HepG2 (cell line): ENCODE data around the gene PLP1. TPM values are rescaled to one million over a fixed set of nuclear protein-coding genes. Genes with fewer than 3 reads are reported as not detected.

ENCODE experiments used
- ATAC-seq: fragments of 200-7000 bp; cut with Tn5 transposase; 3 replicates; pipeline ENCODE4 v1.9.1; 2020; ENCODE audit warnings: mild to moderate bottlenecking, moderate library complexity
- BruUV-seq: library from RNA; stranded (reverse); fragments of 400-500 nt; replicated peaks from 2 replicates; lab custom pipeline; 2021; lab: Mats Ljungman, UMichigan
- CTCF ChIA-PET: fragments of 300-600 bp; formaldehyde crosslinking; extraction: SDS; loops from one replicate; lab custom pipeline; 2021; ENCODE audit warnings: low total read pairs, inconsistent platforms, low intra/inter-chr PET ratio; lab: Yijun Ruan, JAX
- POLR2A ChIA-PET: fragments of 350-600 bp; sonication (Branson Sonifier 250); formaldehyde crosslinking; loops from one replicate; lab custom pipeline; 2020; ENCODE audit warnings: antibody characterized with exemption, inconsistent platforms; lab: Yijun Ruan, JAX
- DNase-seq: peaks from one replicate; pipeline ENCODE4 v3.0.0-alpha.2; 2015; ENCODE audit warnings: low spot score
- FAIRE-seq: peaks from 3 replicates; lab custom pipeline; 2011; peaks lifted over from hg19 to GRCh38; lab: Jason Lieb, UNC
- H2AFZ ChIP-seq: one replicate; pipeline ENCODE4 v1.6.1; 2011; ENCODE audit warnings: low read length, inconsistent platforms
- H3K27ac ChIP-seq: fragments of 300-600 bp; 3 replicates; pipeline ENCODE4 v1.8.0; 2011; ENCODE audit warnings: mixed run types, mild to moderate bottlenecking, mixed read lengths, low read length, inconsistent platforms; ENCODE audit not compliant: insufficient read depth; ENCODE audit errors: extremely low read length
- H3K27me3 ChIP-seq, 2 experiments: fragments of 200-600 bp in 1 of 2; 2 replicates in 1 of 2; 3 replicates in 1 of 2; pipeline versions ENCODE4 v1.6.0 to v1.8.0; 2011; ENCODE audit warnings: low read length in 2 of 2, mild to moderate bottlenecking in 2 of 2, moderate library complexity in 2 of 2, inconsistent platforms in 1 of 2; ENCODE audit not compliant: insufficient read depth in 2 of 2, control insufficient read depth in 1 of 2
- H3K36me3 ChIP-seq, 2 experiments: fragments of 200-600 bp in 1 of 2; replicated peaks in 1 of 2; 2 replicates in 1 of 2; 3 replicates in 1 of 2; pipeline versions ENCODE4 v1.5.1 to v1.8.0; 2011; ENCODE audit warnings: low read length in 2 of 2, inconsistent platforms in 1 of 2; ENCODE audit not compliant: insufficient read depth in 2 of 2, control insufficient read depth in 1 of 2
- H3K4me1 ChIP-seq: 2 replicates; pipeline ENCODE4 v1.5.1; 2012; ENCODE audit warnings: low read length, inconsistent platforms; ENCODE audit not compliant: insufficient read depth
- H3K4me2 ChIP-seq: 2 replicates; pipeline ENCODE4 v1.6.0; 2011; ENCODE audit warnings: low read depth, low read length, inconsistent platforms
- H3K4me3 ChIP-seq, 3 experiments: fragments of 200-600 bp in 1 of 3; sonication (generic), shearing (Covaris generic) in 1 of 3; replicated peaks in 1 of 3; 2 replicates each; pipeline ENCODE4 v1.5.1; 2011 to 2016; ENCODE audit warnings: low read length in 3 of 3, inconsistent platforms in 2 of 3, low read depth in 2 of 3, mild to moderate bottlenecking in 2 of 3, control low read depth in 1 of 3, mixed read lengths in 1 of 3; ENCODE audit not compliant: insufficient read depth in 1 of 3
- H3K79me2 ChIP-seq: one replicate; pipeline ENCODE4 v1.6.1; 2011; ENCODE audit warnings: low read length, inconsistent platforms; ENCODE audit not compliant: insufficient read depth
- H3K9ac ChIP-seq: 2 replicates; pipeline ENCODE4 v1.6.0; 2011; ENCODE audit warnings: mild to moderate bottlenecking, low read depth, low read length, inconsistent platforms; ENCODE audit not compliant: insufficient read depth
- H3K9me3 ChIP-seq: 2 replicates; pipeline ENCODE4 v1.5.1; 2012; ENCODE audit warnings: mild to moderate bottlenecking, low read length
- H4K20me1 ChIP-seq: 2 replicates; pipeline ENCODE4 v1.6.0; 2011; ENCODE audit warnings: inconsistent platforms, mild to moderate bottlenecking, low read length, moderate library complexity; ENCODE audit not compliant: insufficient read depth
- AKAP8 ChIP-seq: sonication (generic); formaldehyde crosslinking; IDR thresholded peaks from 2 replicates; pipeline ENCODE4 v1.5.1; 2020; ENCODE audit warnings: mild to moderate bottlenecking, missing genetic modification reagents
- DNMT3B ChIP-seq: conservative IDR thresholded peaks from 2 replicates; pipeline ENCODE4 v1.6.1; 2016; ENCODE audit warnings: missing biosample characterization, control low read depth
- FIP1L1 ChIP-seq: fragments of 200-400 bp; formaldehyde crosslinking; IDR thresholded peaks from 2 replicates; pipeline ENCODE4 v1.6.1; 2018; ENCODE audit warnings: low read depth, mild to moderate bottlenecking, low read length, moderate library complexity, borderline replicate concordance; ENCODE audit not compliant: insufficient read depth
- FOXO1 ChIP-seq: sonication (generic); formaldehyde crosslinking; IDR thresholded peaks from 2 replicates; pipeline ENCODE4 v1.4.0; 2020; ENCODE audit warnings: missing genetic modification reagents
- MEIS1 ChIP-seq: sonication (generic); formaldehyde crosslinking; IDR thresholded peaks from 2 replicates; pipeline ENCODE4 v1.9.0; 2021; ENCODE audit warnings: mild to moderate bottlenecking, missing genetic modification reagents, moderate library complexity, borderline replicate concordance
- RAD51 ChIP-seq: fragments of 450-650 bp; IDR thresholded peaks from 2 replicates; pipeline ENCODE4 v1.6.1; 2016; ENCODE audit warnings: borderline replicate concordance
- SRF ChIP-seq: IDR thresholded peaks from 2 replicates; pipeline ENCODE4 v1.6.1; 2011; ENCODE audit warnings: mild to moderate bottlenecking, low read depth, low read length, moderate library complexity
- TCF7L2 ChIP-seq: IDR thresholded peaks from 2 replicates; pipeline ENCODE4 v1.6.1; 2011; ENCODE audit warnings: mild to moderate bottlenecking, low read depth, low read length, moderate library complexity
- TOPORS ChIP-seq: sonication (generic); formaldehyde crosslinking; IDR thresholded peaks from 2 replicates; pipeline ENCODE4 v1.8.0; 2023; ENCODE audit warnings: mild to moderate bottlenecking, missing genetic modification reagents
- U2AF2 ChIP-seq: fragments of 200-400 bp; formaldehyde crosslinking; IDR thresholded peaks from 2 replicates; pipeline ENCODE4 v1.6.1; 2017; ENCODE audit warnings: low read depth, mild to moderate bottlenecking, low read length
- ZNF383 ChIP-seq: sonication (generic); formaldehyde crosslinking; IDR thresholded peaks from 2 replicates; pipeline ENCODE4 v1.4.0; 2020; ENCODE audit warnings: missing genetic modification reagents, mild to moderate bottlenecking, borderline replicate concordance
- ZNF768 ChIP-seq: sonication (generic); formaldehyde crosslinking; IDR thresholded peaks from 2 replicates; pipeline ENCODE4 v1.4.0; 2020; ENCODE audit warnings: missing genetic modification reagents
- in situ Hi-C: cut with HindIII; loops from 2 replicates; pipeline ENCODE4 v1.10.0; 2017; ENCODE audit warnings: low pct_unique_long_range_greater_than_20kb; ENCODE audit not compliant: extremely low pct_ligation_motif_present
- intact Hi-C: fragments of 100-400 bp; cut with micrococcal nuclease; formaldehyde crosslinking; loops from one replicate; pipeline ENCODE4 v1.10.0; 2022; ENCODE audit not compliant: unreplicated experiment
- polyA plus RNA-seq, 8 experiments: library from polyadenylated mRNA; depleted of rRNA in 3 of 8; stranded (reverse) in 7 of 8; unstranded in 1 of 8; fragments of >200 nt; fragmentation: Illumina TruSeq in 4 of 8; extraction: Trizol in 4 of 8; gene quantifications; 2 replicates each; pipeline versions ENCODE4 v1.2.1 to v1.2.3, GENCODE V29; 2011 to 2016; ENCODE audit warnings: low read depth in 4 of 8, missing spikeins in 1 of 8, mixed read lengths in 1 of 8; ENCODE audit not compliant: insufficient read depth in 1 of 8
- total RNA-seq, 5 experiments: library from RNA; depleted of rRNA; stranded (reverse); fragments of >200 nt; fragmentation: Illumina TruSeq; extraction: Trizol; gene quantifications; 2 replicates each; pipeline ENCODE4 v1.2.3, GENCODE V29; 2016; ENCODE audit warnings: low read depth in 1 of 5
- TF ChIP-seq, protein P1 (sequence below): sonication (generic); formaldehyde crosslinking; IDR thresholded peaks from 2 replicates; pipeline ENCODE4 v1.4.0; 2020; ENCODE audit warnings: missing genetic modification reagents
- TF ChIP-seq, protein P2 (sequence below): sonication (generic); formaldehyde crosslinking; IDR thresholded peaks from 2 replicates; pipeline ENCODE4 v1.4.0; 2020; ENCODE audit warnings: missing genetic modification reagents
- TF ChIP-seq, protein P3 (sequence below): sonication (generic); formaldehyde crosslinking; IDR thresholded peaks from 2 replicates; pipeline ENCODE4 v1.4.0; 2020; ENCODE audit warnings: missing genetic modification reagents, borderline replicate concordance
- TF ChIP-seq, protein P4 (sequence below): sonication (generic); formaldehyde crosslinking; IDR thresholded peaks from 2 replicates; pipeline ENCODE4 v1.4.0; 2020; ENCODE audit warnings: missing genetic modification reagents

PLP1 gene
- total and polyA plus RNA-seq, 2 of the 13 experiments (the other 11 are each of a cell fraction or from before 2014, with no cell fraction given) = 0.15 to 0.27 TPM

DNA sequence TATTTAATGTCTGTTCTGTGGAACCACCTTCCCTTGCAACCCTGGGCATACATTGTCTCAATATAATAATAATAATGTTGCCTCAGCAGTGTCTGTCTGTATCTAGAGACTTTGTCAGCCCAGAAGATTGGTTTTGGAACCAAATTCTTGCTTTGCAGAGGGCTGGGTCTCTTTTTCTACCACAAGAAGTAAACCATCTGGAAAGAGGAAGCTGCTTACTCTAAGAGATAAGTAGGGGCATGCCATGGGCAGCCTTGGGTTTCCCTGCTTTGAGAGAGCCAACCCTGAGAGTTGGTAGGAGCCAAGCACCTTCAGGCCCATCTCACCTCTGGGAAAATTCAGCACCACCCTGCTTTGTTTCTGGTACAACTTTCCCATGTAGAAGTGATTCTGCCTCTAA lies 38.9 kb upstream of the PLP1 start:
- Histone ChIP-seq H2AFZ (no peak overlapping the region), H4K20me1 (no peaks in the 10 kb centered on the region), H3K79me2 (no peaks in the 10 kb centered on the region), H3K36me3 (no peaks in the 10 kb centered on the region), H3K27me3 (no peaks in the 10 kb centered on the region), H3K4me3 (no peak overlapping the region), H3K9me3 (no peaks in the 10 kb centered on the region), H3K9ac (no peak overlapping the region)
- no peak for FAIRE-seq
- ChIA-PET CTCF (no interaction called here), POLR2A (no interaction called here)
- no TSS peak for BruUV-seq
- TF ChIP-seq DNMT3B (CRISPR knock-in tag) (no peak), FOXO1 (CRISPR knock-in tag) (no peak), TCF7L2 (no peak), MEIS1 (CRISPR knock-in tag) (no peak), FIP1L1 (no peak), ZNF768 (CRISPR knock-in tag) (no peak), RAD51 (no peak), SRF (no peak), AKAP8 (no peak), TOPORS (no peak), U2AF2 (no peak), ZNF383 (CRISPR knock-in tag) (no peak)
- TF ChIP-seq, protein P1, sequence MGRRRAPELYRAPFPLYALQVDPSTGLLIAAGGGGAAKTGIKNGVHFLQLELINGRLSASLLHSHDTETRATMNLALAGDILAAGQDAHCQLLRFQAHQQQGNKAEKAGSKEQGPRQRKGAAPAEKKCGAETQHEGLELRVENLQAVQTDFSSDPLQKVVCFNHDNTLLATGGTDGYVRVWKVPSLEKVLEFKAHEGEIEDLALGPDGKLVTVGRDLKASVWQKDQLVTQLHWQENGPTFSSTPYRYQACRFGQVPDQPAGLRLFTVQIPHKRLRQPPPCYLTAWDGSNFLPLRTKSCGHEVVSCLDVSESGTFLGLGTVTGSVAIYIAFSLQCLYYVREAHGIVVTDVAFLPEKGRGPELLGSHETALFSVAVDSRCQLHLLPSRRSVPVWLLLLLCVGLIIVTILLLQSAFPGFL (CRISPR knock-in tag) = no peak
- TF ChIP-seq, protein P2, sequence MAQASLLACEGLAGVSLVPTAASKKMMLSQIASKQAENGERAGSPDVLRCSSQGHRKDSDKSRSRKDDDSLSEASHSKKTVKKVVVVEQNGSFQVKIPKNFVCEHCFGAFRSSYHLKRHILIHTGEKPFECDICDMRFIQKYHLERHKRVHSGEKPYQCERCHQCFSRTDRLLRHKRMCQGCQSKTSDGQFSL = no peak
- TF ChIP-seq, protein P3, sequence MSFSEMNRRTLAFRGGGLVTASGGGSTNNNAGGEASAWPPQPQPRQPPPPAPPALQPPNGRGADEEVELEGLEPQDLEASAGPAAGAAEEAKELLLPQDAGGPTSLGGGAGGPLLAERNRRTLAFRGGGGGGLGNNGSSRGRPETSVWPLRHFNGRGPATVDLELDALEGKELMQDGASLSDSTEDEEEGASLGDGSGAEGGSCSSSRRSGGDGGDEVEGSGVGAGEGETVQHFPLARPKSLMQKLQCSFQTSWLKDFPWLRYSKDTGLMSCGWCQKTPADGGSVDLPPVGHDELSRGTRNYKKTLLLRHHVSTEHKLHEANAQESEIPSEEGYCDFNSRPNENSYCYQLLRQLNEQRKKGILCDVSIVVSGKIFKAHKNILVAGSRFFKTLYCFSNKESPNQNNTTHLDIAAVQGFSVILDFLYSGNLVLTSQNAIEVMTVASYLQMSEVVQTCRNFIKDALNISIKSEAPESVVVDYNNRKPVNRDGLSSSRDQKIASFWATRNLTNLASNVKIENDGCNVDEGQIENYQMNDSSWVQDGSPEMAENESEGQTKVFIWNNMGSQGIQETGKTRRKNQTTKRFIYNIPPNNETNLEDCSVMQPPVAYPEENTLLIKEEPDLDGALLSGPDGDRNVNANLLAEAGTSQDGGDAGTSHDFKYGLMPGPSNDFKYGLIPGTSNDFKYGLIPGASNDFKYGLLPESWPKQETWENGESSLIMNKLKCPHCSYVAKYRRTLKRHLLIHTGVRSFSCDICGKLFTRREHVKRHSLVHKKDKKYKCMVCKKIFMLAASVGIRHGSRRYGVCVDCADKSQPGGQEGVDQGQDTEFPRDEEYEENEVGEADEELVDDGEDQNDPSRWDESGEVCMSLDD (CRISPR knock-in tag) = no peak
- TF ChIP-seq, protein P4, sequence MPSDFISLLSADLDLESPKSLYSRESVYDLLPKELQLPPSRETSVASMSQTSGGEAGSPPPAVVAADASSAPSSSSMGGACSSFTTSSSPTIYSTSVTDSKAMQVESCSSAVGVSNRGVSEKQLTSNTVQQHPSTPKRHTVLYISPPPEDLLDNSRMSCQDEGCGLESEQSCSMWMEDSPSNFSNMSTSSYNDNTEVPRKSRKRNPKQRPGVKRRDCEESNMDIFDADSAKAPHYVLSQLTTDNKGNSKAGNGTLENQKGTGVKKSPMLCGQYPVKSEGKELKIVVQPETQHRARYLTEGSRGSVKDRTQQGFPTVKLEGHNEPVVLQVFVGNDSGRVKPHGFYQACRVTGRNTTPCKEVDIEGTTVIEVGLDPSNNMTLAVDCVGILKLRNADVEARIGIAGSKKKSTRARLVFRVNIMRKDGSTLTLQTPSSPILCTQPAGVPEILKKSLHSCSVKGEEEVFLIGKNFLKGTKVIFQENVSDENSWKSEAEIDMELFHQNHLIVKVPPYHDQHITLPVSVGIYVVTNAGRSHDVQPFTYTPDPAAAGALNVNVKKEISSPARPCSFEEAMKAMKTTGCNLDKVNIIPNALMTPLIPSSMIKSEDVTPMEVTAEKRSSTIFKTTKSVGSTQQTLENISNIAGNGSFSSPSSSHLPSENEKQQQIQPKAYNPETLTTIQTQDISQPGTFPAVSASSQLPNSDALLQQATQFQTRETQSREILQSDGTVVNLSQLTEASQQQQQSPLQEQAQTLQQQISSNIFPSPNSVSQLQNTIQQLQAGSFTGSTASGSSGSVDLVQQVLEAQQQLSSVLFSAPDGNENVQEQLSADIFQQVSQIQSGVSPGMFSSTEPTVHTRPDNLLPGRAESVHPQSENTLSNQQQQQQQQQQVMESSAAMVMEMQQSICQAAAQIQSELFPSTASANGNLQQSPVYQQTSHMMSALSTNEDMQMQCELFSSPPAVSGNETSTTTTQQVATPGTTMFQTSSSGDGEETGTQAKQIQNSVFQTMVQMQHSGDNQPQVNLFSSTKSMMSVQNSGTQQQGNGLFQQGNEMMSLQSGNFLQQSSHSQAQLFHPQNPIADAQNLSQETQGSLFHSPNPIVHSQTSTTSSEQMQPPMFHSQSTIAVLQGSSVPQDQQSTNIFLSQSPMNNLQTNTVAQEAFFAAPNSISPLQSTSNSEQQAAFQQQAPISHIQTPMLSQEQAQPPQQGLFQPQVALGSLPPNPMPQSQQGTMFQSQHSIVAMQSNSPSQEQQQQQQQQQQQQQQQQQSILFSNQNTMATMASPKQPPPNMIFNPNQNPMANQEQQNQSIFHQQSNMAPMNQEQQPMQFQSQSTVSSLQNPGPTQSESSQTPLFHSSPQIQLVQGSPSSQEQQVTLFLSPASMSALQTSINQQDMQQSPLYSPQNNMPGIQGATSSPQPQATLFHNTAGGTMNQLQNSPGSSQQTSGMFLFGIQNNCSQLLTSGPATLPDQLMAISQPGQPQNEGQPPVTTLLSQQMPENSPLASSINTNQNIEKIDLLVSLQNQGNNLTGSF = no peak
- TF ChIP-seq, all 625 proteins: peak for 0
- H3K27ac ChIP-seq = no peak overlapping the region
- DNase-seq (no peak), ATAC-seq (no peak)
- in situ Hi-C loops = no loop called here
- no peak overlapping the region for H3K4me2 ChIP-seq
- H3K4me1 ChIP-seq = no peaks in the 10 kb centered on the region
- intact Hi-C loops = no loop called here
